Activated effector memory CD4-positive, alpha-beta T cell treated with Interleukin-2 at 50 U/mL for 16 hours (primary cell): ENCODE results near the gene STAT4.

Experiments used
- DNase-seq: peaks from one replicate; pipeline ENCODE4 v3.0.0-alpha.2; 2020

STAT4 gene

DNA sequence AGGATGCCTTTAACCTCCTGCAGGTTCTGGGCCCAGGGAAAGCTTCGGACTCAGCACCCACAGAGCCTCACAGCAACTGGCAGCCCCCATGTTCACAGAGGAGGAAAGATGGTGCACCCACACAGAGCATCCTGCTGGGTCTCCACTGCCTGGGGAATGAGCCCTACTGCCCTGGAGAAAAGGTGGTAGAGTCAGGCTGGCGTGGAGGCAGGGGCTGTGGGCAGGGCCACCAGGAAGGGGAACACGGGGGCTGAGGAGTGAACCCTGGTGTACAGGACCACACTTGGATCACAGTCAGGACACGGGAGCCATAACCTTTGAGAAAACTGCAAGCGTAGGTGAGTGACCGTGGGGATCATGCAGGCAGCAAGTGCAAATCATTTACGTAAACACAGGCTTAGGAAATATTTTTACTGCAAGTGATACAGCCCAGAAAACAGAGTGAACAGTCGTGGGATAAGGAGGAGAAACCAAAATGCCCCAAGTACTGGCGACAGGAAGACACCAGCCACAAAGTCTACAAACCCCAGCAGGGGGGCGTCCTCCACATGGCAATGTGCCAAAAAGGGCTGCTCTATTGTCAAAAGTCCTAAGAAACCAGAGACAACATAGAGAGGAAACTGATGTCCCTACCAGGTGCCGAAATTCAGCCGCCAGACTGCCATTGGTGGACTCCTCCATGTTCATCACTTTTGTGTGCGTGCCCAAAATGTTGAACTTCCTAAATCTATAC is 164.4 kb downstream of the STAT4 start:
- no peak for DNase-seq

DNA sequence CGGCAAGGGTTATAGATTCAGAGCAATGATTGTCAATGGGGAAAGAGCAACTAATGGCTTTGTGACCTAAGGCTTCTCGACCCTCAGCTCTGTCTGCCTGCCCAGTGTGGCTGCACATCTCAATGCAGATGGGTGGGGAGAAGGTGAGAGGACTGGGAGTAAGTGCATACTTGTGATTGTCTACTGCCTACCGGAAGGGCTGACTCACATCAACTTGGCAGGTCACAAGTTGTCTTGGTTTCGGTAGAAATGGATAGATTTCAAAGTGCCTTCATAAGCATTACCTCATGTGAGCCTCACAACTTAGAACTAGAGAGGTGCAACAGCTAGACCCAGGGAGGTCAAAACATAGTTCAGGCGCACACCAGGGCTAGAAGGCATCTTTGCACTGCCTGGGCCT is 166.2 kb downstream of the STAT4 start:
- DNase-seq, result no peak

DNA sequence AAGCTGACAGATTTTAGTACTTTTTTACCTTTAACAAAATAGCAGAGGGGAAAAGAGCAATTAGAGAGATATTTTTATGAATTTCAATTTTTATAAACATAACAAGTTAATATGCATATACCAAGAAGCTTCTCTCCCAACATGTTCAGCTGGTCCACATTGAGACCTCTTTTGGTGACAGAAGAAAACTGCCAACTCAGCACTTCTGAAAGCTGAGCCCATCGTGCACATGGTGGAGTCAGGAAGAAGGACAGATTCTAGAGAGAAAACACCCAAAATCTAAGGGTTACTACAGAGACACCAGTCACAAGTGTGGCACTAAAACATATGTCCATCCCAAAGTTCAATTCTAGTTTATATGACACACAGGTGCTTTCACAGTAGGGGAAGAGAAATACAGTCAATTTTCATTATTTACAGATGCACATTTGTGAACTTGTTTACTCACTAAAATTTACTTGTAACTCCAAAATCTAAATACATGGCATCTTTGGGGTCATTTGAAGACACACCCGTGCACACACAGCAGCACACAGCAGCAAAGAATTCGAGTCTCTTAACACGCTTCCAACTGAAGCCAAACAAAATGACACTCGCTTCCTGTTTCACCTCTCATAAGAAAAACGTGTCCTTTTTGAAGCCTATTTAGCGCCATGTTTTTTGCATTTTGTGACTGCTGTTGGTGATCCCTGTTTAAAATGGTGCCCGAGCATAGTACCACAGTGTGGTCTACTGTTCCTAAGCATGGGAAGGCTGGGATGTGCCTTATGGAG is 168.3 kb downstream of the STAT4 start:
- no peak for DNase-seq

DNA sequence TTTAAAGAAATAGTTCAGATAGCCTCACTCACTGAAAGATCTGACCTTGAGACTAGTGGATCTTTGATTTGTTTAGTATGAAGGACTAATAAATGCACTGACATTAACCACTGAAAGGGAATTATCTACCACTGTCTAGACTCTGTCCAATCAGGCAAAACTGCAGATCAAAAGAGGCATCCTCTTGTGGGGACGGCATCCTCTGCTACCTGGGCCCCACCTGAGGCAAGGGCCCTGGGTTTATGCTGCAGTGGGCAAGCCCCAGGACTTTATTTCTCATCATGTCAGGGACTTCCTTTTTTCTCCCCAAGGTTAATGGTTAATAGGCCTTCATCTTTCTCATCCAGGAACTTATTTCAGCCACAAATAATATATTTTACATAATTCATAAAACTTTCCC is 169.1 kb downstream of the STAT4 start:
- DNase-seq, result no peak

DNA sequence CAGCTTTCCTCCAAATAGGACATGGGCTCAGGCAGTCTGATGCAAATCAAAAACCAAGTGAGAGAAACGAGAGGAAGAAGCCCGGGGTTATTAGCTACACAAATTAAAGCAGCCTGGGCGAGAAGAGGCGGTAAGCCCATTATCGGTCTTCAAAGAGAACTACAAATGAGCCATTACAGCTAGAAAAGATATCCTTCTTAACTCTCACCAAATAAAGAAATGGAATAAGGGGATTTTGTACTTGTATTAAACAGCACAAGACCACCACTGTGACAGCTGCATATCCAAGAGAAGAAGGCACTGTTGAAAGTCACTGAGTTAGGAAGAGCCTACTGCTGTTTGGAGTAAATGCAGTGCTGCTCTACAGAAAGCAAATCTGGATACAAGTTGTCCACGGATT is 169.5 kb downstream of the STAT4 start:
- no peak for DNase-seq

DNA sequence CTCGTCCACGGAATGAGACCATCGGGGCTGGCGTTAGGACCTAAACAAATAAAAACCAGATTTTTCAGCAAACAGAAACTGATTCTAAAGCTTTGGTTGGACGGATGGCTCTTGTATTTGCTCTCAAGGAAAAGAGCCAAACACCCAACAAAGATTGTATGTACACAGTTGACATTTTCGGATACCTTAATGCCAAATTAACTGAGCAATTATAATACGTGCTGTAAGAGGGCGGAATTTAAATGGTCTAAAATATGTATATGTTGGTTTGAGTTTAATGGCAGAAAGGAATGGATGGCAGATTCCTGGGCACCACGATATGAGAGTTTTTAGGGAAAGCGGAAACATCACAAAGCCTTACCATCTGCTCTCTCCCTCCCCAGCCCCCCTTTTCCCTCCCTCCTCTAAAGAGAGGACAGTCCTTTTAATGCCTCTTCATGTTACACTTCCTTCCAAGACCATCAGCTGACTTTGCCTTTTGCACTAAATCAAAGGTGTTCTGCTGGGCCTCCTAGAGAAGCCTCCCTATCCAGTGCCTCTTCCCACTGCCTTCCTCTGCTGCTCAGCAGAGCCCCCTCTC is 170.1 kb downstream of the STAT4 start:
- no peak for DNase-seq

DNA sequence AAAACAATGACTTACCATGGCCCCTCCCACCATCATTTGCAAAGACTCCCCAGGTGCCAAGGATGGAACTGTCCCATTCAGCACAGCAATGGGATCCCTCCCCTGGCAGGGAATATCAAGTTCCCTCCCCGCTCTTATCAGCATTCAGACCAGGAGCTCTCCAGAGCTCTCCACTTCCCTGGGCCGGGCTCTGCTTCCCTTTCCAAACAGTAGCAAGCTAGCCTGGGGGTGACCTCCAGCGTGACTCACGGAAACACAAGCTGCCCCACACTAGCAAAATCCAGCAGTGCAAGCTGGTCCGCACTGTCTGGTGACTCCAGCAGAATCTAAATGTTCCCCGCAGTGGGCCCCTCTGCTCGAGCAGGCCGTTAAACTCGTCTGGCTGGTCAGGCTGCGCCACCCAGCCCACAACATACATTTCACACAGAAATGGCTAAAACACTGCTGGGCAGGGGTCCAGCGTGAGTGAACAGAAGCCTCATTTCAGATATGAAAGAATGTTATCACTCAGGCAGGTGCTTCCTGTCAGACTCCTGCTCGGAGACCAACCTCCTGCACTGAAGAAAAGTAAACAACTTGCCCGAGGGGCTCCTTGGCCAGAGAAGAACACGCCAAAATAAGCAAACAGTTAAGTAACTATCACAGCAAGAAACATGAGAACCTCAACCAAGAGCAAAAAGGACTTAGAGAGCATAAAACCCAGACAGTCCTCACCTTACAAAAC is 170.7 kb downstream of the STAT4 start:
- no peak for DNase-seq
